Effector memory CD8-positive, alpha-beta T cell (primary cell): Measurements from ENCODE around the gene EYS.
"Not testable (repeated sequence)": the region's sequence is repeated elsewhere in the genome, so short reads cannot be mapped to it uniquely, and the experiment has no call there.

Experiments
- ATAC-seq: fragments of 150-1000 bp; cut with Tn5 transposase; replicated peaks from 2 replicates; pipeline ENCODE4 v1.10.0; 2021; ENCODE audit warnings: mild to moderate bottlenecking, moderate library complexity
- DNase-seq, 3 experiments: peaks; one replicate each; pipeline ENCODE4 v3.0.0; 2021
- H3K27ac Mint-ChIP-seq, 2 donors: one replicate each; pipeline ENCODE4 v1.8.0; 2022; ENCODE audit warnings: mild to moderate bottlenecking in 2 of 2, mixed read lengths in 2 of 2, moderate library complexity in 2 of 2
- H3K27me3 Mint-ChIP-seq, 2 donors: one replicate each; pipeline ENCODE4 v1.8.0; 2022; ENCODE audit warnings: mixed read lengths in 2 of 2
- H3K36me3 Mint-ChIP-seq: one replicate; pipeline ENCODE4 v1.8.0; 2022; ENCODE audit warnings: mild to moderate bottlenecking, moderate library complexity, mixed read lengths; ENCODE audit not compliant: insufficient read depth
- H3K4me1 Mint-ChIP-seq, 2 donors: one replicate each; pipeline ENCODE4 v1.8.0; 2022; ENCODE audit warnings: low read depth in 2 of 2, mixed read lengths in 2 of 2
- H3K4me3 Mint-ChIP-seq, 2 donors: one replicate each; pipeline ENCODE4 v1.8.0; 2022; ENCODE audit warnings: mild to moderate bottlenecking in 2 of 2, mixed read lengths in 2 of 2, moderate library complexity in 2 of 2
- H3K9me3 Mint-ChIP-seq, 2 donors: one replicate each; pipeline ENCODE4 v1.8.0; 2022; ENCODE audit warnings: mixed read lengths in 2 of 2

Gene EYS

DNA sequence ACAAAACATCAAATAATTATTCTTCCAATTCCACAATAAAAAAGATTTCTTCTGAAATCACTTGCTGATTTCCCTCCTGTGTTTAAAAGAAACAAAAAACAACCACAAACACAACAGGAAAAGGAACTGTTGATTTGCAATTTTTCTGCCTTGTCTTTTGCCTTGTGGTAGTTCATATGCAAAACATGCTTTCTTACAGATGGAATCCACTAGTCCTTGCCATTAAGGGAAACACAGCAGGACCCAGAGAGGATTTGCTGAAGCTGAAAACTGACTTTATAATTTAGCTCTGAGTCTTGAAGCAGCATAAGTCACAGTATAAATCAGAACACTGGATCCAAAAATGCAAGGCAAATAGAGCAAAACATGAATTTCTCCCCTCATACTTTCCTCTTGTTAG, 1742.7 kb downstream of the EYS start:
- Mint-ChIP-seq H3K9me3 (no peaks in the 10 kb centered on the region), H3K36me3 (no peaks in the 10 kb centered on the region), H3K27ac (no peak overlapping the region), H3K27me3 (no peaks in the 10 kb centered on the region), H3K4me3 (no peak overlapping the region), H3K4me1 (no peaks in the 10 kb centered on the region)
- DNase-seq: no peak
- no peak for ATAC-seq

DNA sequence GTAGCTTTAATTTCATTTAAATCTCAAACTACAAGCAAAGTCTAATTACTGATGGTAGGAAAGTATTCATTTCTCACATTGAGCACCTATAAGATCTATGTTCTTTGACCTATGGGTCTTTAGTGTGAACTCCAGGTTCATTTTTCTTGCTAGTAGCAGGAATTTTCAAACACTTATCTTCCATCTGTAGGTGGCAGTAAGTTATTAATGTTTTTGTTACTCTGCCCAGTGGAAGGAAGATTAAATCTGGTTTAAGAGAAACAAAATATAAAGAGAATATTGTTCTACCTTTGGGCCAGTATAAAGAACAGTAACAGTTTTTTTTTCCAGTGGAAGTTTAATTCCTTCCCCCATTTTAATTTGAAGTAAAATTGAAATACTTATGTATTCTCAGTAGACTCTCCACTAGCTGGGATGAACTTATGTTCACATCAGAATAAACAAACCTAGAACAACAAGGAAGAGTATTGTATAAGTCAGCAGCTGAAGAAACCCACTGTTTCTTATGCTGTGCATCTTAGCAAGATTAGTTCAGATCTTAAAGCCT, 1743.2 kb downstream of the EYS start:
- DNase-seq: no peak
- no peaks in the 10 kb centered on the region for H3K27me3 Mint-ChIP-seq
- ATAC-seq: no peak
- no peaks in the 10 kb centered on the region for H3K9me3 Mint-ChIP-seq
- no peak overlapping the region for H3K27ac Mint-ChIP-seq
- no peaks in the 10 kb centered on the region for H3K4me1 Mint-ChIP-seq
- H3K4me3 Mint-ChIP-seq: no peak overlapping the region
- no peaks in the 10 kb centered on the region for H3K36me3 Mint-ChIP-seq

GRCh38 chr6:63953336-63954021, 1753.5 kb downstream of the EYS start:
- H3K9me3 Mint-ChIP-seq, H3K4me1 Mint-ChIP-seq, ATAC-seq, H3K36me3 Mint-ChIP-seq, H3K27me3 Mint-ChIP-seq, H3K27ac Mint-ChIP-seq, DNase-seq, H3K4me3 Mint-ChIP-seq: not testable (repeated sequence)

GRCh38 chr6:63947792-63948529, 1759.1 kb downstream of the EYS start:
- Mint-ChIP-seq H3K9me3 (peaks cover 2 to 8% of the 10 kb centered on the region in 2 donors), H3K36me3 (no peaks in the 10 kb centered on the region), H3K27ac (no peak overlapping the region), H3K27me3 (no peaks in the 10 kb centered on the region), H3K4me1 (no peaks in the 10 kb centered on the region), H3K4me3 (no peak overlapping the region)
- no peak for ATAC-seq
- no peak for DNase-seq

DNA sequence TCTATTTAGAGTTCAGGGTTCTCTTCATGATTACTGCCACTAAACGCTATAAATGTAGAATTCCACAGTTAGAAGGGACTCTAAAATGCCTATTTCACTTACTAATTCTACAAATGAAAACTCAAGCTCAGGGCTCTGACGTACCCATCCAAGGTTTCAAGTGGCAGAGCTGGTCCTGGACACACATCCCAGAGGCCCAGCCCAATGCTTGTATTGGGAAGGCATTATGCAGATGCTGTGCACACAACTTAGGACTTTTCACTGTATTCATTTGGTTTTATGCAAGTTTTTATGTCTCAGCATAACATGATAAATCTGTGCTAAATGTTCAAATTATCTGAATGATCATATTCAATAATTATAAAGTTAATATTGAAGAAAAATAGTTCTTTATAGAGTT, 1761.0 kb downstream of the EYS start:
- ATAC-seq (no peak), DNase-seq (no peak)
- Mint-ChIP-seq H3K27me3 (no peaks in the 10 kb centered on the region), H3K27ac (no peak overlapping the region), H3K36me3 (no peaks in the 10 kb centered on the region), H3K9me3 (peaks cover 2 to 8% of the 10 kb centered on the region in 2 donors), H3K4me1 (no peaks in the 10 kb centered on the region), H3K4me3 (no peak overlapping the region)

- DNase-seq: no peak
- H3K4me3 Mint-ChIP-seq: no peak overlapping the region
- no peaks in the 10 kb centered on the region for H3K36me3 Mint-ChIP-seq
- ATAC-seq: no peak
- H3K27ac Mint-ChIP-seq: no peak overlapping the region
- H3K9me3 Mint-ChIP-seq: peaks cover 2 to 8% of the 10 kb centered on the region in 2 donors
- H3K4me1 Mint-ChIP-seq: no peaks in the 10 kb centered on the region
- H3K27me3 Mint-ChIP-seq: no peaks in the 10 kb centered on the region
Measured at GRCh38 chr6:63943826-63944225, 1763.2 kb downstream of the EYS start.

GRCh38 chr6:63941747-63942470, 1765.1 kb downstream of the EYS start:
- ATAC-seq (no peak), DNase-seq (no peak)
- Mint-ChIP-seq H3K4me1 (no peaks in the 10 kb centered on the region), H3K9me3 (peaks cover 2 to 8% of the 10 kb centered on the region in 2 donors), H3K36me3 (no peaks in the 10 kb centered on the region), H3K27ac (no peak overlapping the region), H3K4me3 (no peak overlapping the region), H3K27me3 (no peaks in the 10 kb centered on the region)

DNA sequence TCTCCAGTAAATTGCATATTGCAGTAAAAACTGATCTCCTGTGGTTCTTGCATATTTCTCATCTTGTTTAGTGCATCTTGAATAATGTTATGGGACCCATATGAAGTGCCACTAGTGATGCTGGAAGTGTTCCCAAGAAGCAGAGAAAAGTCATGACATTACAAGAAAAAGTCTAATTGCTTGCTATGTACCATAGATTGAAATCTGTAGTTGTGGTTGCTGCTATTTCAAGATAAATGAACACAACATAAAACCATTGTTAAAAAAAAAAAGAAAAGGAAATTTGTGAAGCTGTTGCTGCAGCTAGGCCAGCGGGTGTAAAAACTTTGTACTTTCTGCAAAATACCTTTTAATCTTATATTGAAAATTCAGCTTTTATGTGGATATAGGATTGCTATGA, 1767.0 kb downstream of the EYS start:
- Mint-ChIP-seq H3K36me3 (no peaks in the 10 kb centered on the region), H3K27ac (no peak overlapping the region), H3K9me3 (peaks cover 2 to 4% of the 10 kb centered on the region in 2 donors), H3K4me3 (no peak overlapping the region), H3K27me3 (no peaks in the 10 kb centered on the region), H3K4me1 (no peaks in the 10 kb centered on the region)
- ATAC-seq (no peak), DNase-seq (no peak)

DNA sequence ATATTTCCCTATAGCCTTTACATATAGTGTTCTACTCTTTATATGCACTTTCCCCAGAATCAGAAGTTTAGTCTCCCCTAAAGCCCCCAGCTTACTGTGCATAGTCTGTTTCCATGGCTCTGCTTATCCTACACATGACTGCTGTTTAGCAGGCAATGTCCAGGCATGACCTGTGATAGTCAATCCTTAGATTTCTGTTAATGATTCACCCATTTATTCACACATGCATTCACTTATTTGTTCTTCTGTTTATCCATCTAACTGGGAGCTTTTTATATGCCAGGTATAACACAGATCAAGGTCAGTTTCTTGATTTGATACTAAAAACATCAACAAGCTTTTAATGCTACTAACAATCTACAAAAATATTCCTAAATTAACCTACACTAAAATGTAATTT, 1770.6 kb downstream of the EYS start:
- no peak overlapping the region for H3K27ac Mint-ChIP-seq
- no peaks in the 10 kb centered on the region for H3K36me3 Mint-ChIP-seq
- no peak for ATAC-seq
- no peaks in the 10 kb centered on the region for H3K27me3 Mint-ChIP-seq
- H3K4me3 Mint-ChIP-seq: no peak overlapping the region
- no peak for DNase-seq
- H3K9me3 Mint-ChIP-seq: no peaks in the 10 kb centered on the region
- no peaks in the 10 kb centered on the region for H3K4me1 Mint-ChIP-seq

- ATAC-seq: no peak
- DNase-seq: no peak
- Mint-ChIP-seq H3K9me3 (no peaks in the 10 kb centered on the region), H3K4me1 (no peaks in the 10 kb centered on the region), H3K27ac (no peak overlapping the region), H3K27me3 (no peaks in the 10 kb centered on the region), H3K36me3 (no peaks in the 10 kb centered on the region), H3K4me3 (no peak overlapping the region)
Measured at GRCh38 chr6:63935732-63936131, 1771.3 kb downstream of the EYS start.

DNA sequence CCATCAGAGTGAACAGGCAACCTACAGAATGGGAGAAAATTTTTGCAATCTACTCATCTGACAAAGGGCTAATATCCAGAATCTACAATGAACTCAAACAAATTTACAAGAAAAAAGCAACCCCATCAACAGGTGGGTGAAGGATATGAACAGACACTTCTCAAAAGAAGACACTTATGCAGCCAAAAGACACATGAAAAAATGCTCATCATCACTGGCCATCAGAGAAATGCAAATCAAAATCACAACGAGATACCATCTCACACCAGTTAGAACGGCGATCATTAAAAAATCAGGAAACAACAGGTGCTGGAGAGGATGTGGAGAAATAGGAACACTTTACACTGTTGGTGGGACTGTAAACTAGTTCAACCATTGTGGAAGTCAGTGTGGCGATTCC, 1773.1 kb downstream of the EYS start:
- H3K27me3 Mint-ChIP-seq, H3K27ac Mint-ChIP-seq, H3K4me3 Mint-ChIP-seq, H3K4me1 Mint-ChIP-seq, H3K9me3 Mint-ChIP-seq, ATAC-seq, DNase-seq, H3K36me3 Mint-ChIP-seq: not testable (repeated sequence)

- Mint-ChIP-seq H3K4me1 (no peaks in the 10 kb centered on the region), H3K36me3 (no peaks in the 10 kb centered on the region), H3K27ac (no peak overlapping the region), H3K4me3 (no peak overlapping the region), H3K9me3 (no peaks in the 10 kb centered on the region), H3K27me3 (no peaks in the 10 kb centered on the region)
- no peak for ATAC-seq
- DNase-seq: no peak
Measured at GRCh38 chr6:63930848-63931247, 1776.2 kb downstream of the EYS start.

GRCh38 chr6:63929111-63929510, 1777.9 kb downstream of the EYS start:
- DNase-seq: no peak
- Mint-ChIP-seq H3K4me3 (no peak overlapping the region), H3K4me1 (no peaks in the 10 kb centered on the region), H3K36me3 (no peaks in the 10 kb centered on the region), H3K27me3 (no peaks in the 10 kb centered on the region), H3K27ac (no peak overlapping the region), H3K9me3 (no peaks in the 10 kb centered on the region)
- no peak for ATAC-seq

DNA sequence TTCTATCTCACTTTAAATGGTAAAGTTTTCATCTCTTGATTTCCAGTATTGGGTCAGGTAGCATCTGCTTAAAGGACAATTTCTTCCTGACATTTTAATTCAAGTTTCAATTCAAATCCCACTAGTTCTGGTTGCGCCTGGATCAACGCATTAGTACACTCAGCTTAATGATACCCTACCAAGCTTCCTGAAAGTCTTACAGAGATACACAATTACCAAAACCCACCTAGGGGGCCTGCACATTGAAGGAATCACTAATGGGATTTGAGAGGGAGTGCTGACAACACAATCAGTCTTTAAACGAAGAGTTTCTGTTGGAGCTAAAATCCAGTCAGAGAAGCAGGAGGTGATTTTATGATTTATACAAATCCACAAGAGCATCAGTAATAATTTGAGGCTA, 1778.4 kb downstream of the EYS start:
- Mint-ChIP-seq H3K9me3 (no peaks in the 10 kb centered on the region), H3K36me3 (no peaks in the 10 kb centered on the region), H3K4me3 (no peak overlapping the region), H3K4me1 (no peaks in the 10 kb centered on the region), H3K27ac (no peak overlapping the region), H3K27me3 (no peaks in the 10 kb centered on the region)
- ATAC-seq: no peak
- DNase-seq: no peak
